ENCODE measurements around the gene RMC1.
"Not testable (repeated sequence)": the region's sequence is repeated elsewhere in the genome, so short reads cannot be mapped to it uniquely, and the experiment has no call there.

Gene RMC1

GRCh38 chr18:23498117-23498516 lies 5.2 kb upstream of the RMC1 start:
- DNase-seq (ENCODE audit: low read depth) = no peak

- DNase-seq (ENCODE audit: low read depth) = no peak
These were observed 4.4 kb upstream of the RMC1 start for GRCh38 chr18:23498877-23499276.

GRCh38 chr18:23499291-23499781 lies 4.0 kb upstream of the RMC1 start:
- DNase-seq (ENCODE audit: low read depth) = no peak

- DNase-seq (ENCODE audit: low read depth) = no peak
These were observed 1.7 kb upstream of the RMC1 start for GRCh38 chr18:23501626-23502025.

GRCh38 chr18:23502516-23503037 lies 734 bp upstream of the RMC1 start:
- no peak for DNase-seq (ENCODE audit: low read depth)

GRCh38 chr18:23503963-23504344 lies 643 bp downstream of the RMC1 start:
- no peak for DNase-seq (ENCODE audit: low read depth)

- no peak for DNase-seq (ENCODE audit: low read depth)
These were observed 1.4 kb downstream of the RMC1 start for GRCh38 chr18:23504720-23505119.

GRCh38 chr18:23506393-23506792 lies 3.1 kb downstream of the RMC1 start:
- DNase-seq (ENCODE audit: low read depth) = no peak

- DNase-seq (ENCODE audit: low read depth) = not testable (repeated sequence)
These were observed 7.6 kb downstream of the RMC1 start for GRCh38 chr18:23510923-23511322.

- DNase-seq (ENCODE audit: low read depth) = not testable (repeated sequence)
These were observed 8.9 kb downstream of the RMC1 start for GRCh38 chr18:23512216-23512615.

GRCh38 chr18:23512641-23513040 lies 9.3 kb downstream of the RMC1 start:
- DNase-seq (ENCODE audit: low read depth) = no peak

- no peak for DNase-seq (ENCODE audit: low read depth)
These were observed 12.7 kb downstream of the RMC1 start for GRCh38 chr18:23515911-23516546.

GRCh38 chr18:23519734-23520133 lies 16.4 kb downstream of the RMC1 start:
- DNase-seq (ENCODE audit: low read depth) = no peak

- DNase-seq (ENCODE audit: low read depth) = no peak
These were observed 18.0 kb downstream of the RMC1 start for GRCh38 chr18:23521271-23521670.

- DNase-seq (ENCODE audit: low read depth) = no peak
These were observed 18.6 kb downstream of the RMC1 start for GRCh38 chr18:23521907-23522306.

GRCh38 chr18:23523429-23524212 lies 20.3 kb downstream of the RMC1 start:
- no peak for DNase-seq (ENCODE audit: low read depth)

- no peak for DNase-seq (ENCODE audit: low read depth)
These were observed 20.9 kb downstream of the RMC1 start for GRCh38 chr18:23524213-23524707.

- no peak for DNase-seq (ENCODE audit: low read depth)
These were observed 23.3 kb downstream of the RMC1 start for GRCh38 chr18:23526501-23527063.

- DNase-seq (ENCODE audit: low read depth) = no peak
These were observed 25.5 kb downstream of the RMC1 start for GRCh38 chr18:23528580-23529472.

- no peak for DNase-seq (ENCODE audit: low read depth)
These were observed 26.3 kb downstream of the RMC1 start for GRCh38 chr18:23529604-23530003.

GRCh38 chr18:23530195-23530594 lies 26.9 kb downstream of the RMC1 start:
- DNase-seq (ENCODE audit: low read depth) = no peak

- no peak for DNase-seq (ENCODE audit: low read depth)
These were observed 28.6 kb downstream of the RMC1 start for GRCh38 chr18:23531912-23532311.
